Stomach smooth muscle (tissue), 2 donors: ENCODE results near the gene TMCC3.

ENCODE experiments used
- H3K27ac ChIP-seq: one replicate; pipeline ENCODE4 v1.7.0; 2013; ENCODE audit warnings: mild to moderate bottlenecking, low read length, inconsistent platforms
- H3K27me3 ChIP-seq, 2 donors: one replicate each; pipeline ENCODE4 v1.7.0; 2013; ENCODE audit warnings: low read length in 2 of 2; ENCODE audit not compliant: insufficient read depth in 2 of 2, control insufficient read depth in 1 of 2
- H3K36me3 ChIP-seq, 2 donors: one replicate each; pipeline ENCODE4 v1.7.0; 2013; ENCODE audit warnings: low read length in 2 of 2; ENCODE audit not compliant: control insufficient read depth in 2 of 2, insufficient read depth in 2 of 2
- H3K4me1 ChIP-seq: one replicate; pipeline ENCODE4 v1.7.0; 2013; ENCODE audit warnings: low read length; ENCODE audit not compliant: control insufficient read depth, insufficient read depth
- H3K4me3 ChIP-seq, 2 donors: one replicate each; pipeline ENCODE4 v1.7.0; 2013; ENCODE audit warnings: low read length in 2 of 2
- H3K9ac ChIP-seq, 2 donors: one replicate each; pipeline ENCODE4 v1.7.0; 2013; ENCODE audit warnings: low read length in 2 of 2, mild to moderate bottlenecking in 1 of 2
- H3K9me3 ChIP-seq, 2 donors: one replicate each; pipeline ENCODE4 v1.7.0; 2013; ENCODE audit warnings: low read length in 2 of 2; ENCODE audit not compliant: control insufficient read depth in 2 of 2
- donor health status: healthy.
- donor health status: Pancreatic carcinoma.

Gene TMCC3

DNA sequence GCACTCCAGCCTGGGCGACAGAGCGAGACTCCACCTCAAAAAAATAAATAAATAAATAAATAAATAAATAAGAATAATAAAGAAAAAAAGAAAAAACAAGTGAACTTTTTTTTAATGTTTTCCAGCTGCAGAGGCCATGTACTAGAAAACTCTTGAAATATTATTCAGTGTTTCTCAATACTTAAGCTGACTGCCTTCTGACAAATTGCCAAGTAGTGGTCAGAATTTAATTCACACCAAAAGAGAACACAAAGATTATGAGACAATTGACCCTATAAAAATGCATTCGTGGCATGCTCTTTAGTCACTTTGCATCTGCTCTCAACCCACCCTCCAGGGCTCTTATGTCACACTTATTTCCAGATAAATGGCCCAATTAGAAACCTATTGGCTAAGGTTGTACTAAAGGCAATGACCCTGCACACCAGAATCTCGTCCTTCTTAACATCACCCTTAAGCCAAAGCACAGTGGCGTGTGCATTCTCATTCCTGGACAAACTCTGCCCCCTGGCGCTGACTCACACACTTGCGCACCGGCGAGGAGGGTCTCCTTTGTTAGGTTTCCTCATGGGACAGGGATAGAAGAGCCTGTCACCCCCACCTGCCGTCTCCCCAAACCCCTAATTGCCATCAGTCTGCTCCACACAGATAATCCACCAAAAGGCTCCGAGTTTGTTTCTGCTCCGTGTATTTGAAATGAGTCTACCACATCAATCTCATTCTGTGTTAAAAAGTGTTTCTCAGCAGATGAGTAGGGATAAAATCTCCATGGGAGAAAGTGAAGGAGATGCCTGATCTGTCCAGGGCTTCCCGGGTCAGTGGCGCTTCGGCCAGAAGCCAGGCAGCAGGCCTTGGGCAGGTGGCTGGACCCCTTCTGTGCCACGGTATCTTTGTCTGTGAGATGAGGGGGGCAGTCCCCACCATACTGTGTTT lies 117.6 kb downstream of the TMCC3 start:
- Histone ChIP-seq H3K4me1 (no peaks in the 10 kb centered on the region), H3K9ac (no peak overlapping the region), H3K4me3 (no peak overlapping the region), H3K27ac (no peak overlapping the region), H3K36me3 (no peaks in the 10 kb centered on the region), H3K9me3 (no peaks in the 10 kb centered on the region), H3K27me3 (no peaks in the 10 kb centered on the region)

DNA sequence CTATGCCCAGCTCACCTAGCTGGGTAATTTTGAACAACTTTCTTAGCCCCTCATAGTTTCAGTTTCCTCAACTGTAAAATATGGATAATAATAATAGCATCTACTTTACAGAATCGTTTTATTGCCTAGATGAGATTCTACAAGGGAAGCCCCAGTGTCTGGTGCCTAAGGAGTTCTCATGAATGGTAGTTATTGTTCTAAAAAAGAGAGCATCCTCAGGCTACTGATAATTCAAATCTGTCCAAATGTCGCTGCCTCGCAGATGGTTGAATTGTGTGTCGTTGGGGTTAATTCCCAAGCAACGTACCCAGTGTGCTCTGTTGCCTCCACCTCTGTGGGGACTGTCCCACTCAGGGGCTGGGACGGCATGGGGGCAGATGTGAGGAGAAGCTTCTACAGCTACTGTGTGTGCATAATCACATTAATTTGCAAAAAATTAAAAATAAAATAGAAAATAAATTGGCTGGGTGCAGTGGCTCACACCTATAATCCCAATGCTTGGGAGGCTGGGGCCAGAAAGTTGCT lies 119.1 kb downstream of the TMCC3 start:
- H3K27me3 ChIP-seq = no peaks in the 10 kb centered on the region
- no peaks in the 10 kb centered on the region for H3K36me3 ChIP-seq
- no peaks in the 10 kb centered on the region for H3K9me3 ChIP-seq
- H3K4me1 ChIP-seq = no peaks in the 10 kb centered on the region
- H3K9ac ChIP-seq = no peak overlapping the region
- H3K27ac ChIP-seq = no peak overlapping the region
- no peak overlapping the region for H3K4me3 ChIP-seq

DNA sequence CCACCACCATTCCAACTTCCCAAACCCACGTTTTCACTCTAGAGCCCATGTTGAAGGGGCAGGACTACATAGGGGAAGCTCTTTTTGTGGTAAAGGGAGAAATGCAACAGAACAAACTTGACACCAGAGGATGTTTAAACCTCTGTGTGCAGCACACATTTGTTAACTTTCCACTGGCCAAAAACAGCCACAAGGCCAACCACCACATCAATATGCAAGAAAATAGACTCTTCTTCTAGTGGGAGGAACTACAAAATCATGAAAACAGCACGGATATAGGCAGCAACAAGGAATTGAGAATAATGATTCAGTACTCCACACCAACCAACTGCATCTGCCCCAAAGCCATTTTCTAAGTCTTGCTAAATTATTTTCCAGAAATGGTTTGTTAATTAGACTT lies 124.4 kb downstream of the TMCC3 start:
- Histone ChIP-seq H3K27ac (no peak overlapping the region), H3K4me1 (no peaks in the 10 kb centered on the region), H3K4me3 (no peak overlapping the region), H3K9me3 (no peaks in the 10 kb centered on the region), H3K27me3 (no peaks in the 10 kb centered on the region), H3K36me3 (no peaks in the 10 kb centered on the region), H3K9ac (no peak overlapping the region)
